Pons (tissue), 1 donor: Measurements from ENCODE around the gene CYP2F1.
A peak's percentile ranks its signal among the peaks of the same experiment; 100 is the strongest.
"Not testable (repeated sequence)": the region's sequence is repeated elsewhere in the genome, so short reads cannot be mapped to it uniquely, and the experiment has no call there.

Source experiments
- DNase-seq: peaks from one replicate; pipeline ENCODE4 v3.0.0-alpha.2; 2016; ENCODE audit warnings: low spot score

The CYP2F1 gene

GRCh38 chr19:41127362-41127761 lies 13.1 kb downstream of the CYP2F1 start:
- not testable (repeated sequence) for DNase-seq

- DNase-seq, result peak; percentile 1
Observed at GRCh38 chr19:41127801-41128300, 13.6 kb downstream of the CYP2F1 start.

GRCh38 chr19:41128692-41129091 lies 14.5 kb downstream of the CYP2F1 start:
- no peak for DNase-seq

GRCh38 chr19:41131186-41131585 lies 17.0 kb downstream of the CYP2F1 start:
- no peak for DNase-seq

GRCh38 chr19:41133260-41133659 lies 19.0 kb downstream of the CYP2F1 start:
- no peak for DNase-seq

GRCh38 chr19:41134616-41135015 lies 20.4 kb downstream of the CYP2F1 start:
- no peak for DNase-seq

GRCh38 chr19:41135390-41136384 lies 21.5 kb downstream of the CYP2F1 start:
- DNase-seq, result peak; percentile 35

- DNase-seq, result no peak
Observed at GRCh38 chr19:41136636-41137455, 22.6 kb downstream of the CYP2F1 start.

GRCh38 chr19:41144403-41144802 lies 30.2 kb downstream of the CYP2F1 start:
- peak; percentile 70 for DNase-seq

GRCh38 chr19:41149831-41150230 lies 35.6 kb downstream of the CYP2F1 start:
- DNase-seq, result no peak

GRCh38 chr19:41150986-41151385 lies 36.8 kb downstream of the CYP2F1 start:
- not testable (repeated sequence) for DNase-seq

GRCh38 chr19:41154060-41154459 lies 39.8 kb downstream of the CYP2F1 start:
- DNase-seq, result no peak

- DNase-seq, result no peak
Observed at GRCh38 chr19:41156207-41156606, 42.0 kb downstream of the CYP2F1 start.

GRCh38 chr19:41159881-41160280 lies 45.6 kb downstream of the CYP2F1 start:
- no peak for DNase-seq

GRCh38 chr19:41161903-41162302 lies 47.7 kb downstream of the CYP2F1 start:
- DNase-seq, result no peak

- no peak for DNase-seq
Observed at GRCh38 chr19:41166944-41167804, 52.9 kb downstream of the CYP2F1 start.

GRCh38 chr19:41172297-41173164 lies 58.3 kb downstream of the CYP2F1 start:
- DNase-seq, result no peak

- no peak for DNase-seq
Observed at GRCh38 chr19:41174297-41174928, 60.2 kb downstream of the CYP2F1 start.

GRCh38 chr19:41175801-41176777 lies 61.9 kb downstream of the CYP2F1 start:
- DNase-seq, result peak; percentile 84
